ENCODE results near the gene OPRM1.

The OPRM1 gene

DNA sequence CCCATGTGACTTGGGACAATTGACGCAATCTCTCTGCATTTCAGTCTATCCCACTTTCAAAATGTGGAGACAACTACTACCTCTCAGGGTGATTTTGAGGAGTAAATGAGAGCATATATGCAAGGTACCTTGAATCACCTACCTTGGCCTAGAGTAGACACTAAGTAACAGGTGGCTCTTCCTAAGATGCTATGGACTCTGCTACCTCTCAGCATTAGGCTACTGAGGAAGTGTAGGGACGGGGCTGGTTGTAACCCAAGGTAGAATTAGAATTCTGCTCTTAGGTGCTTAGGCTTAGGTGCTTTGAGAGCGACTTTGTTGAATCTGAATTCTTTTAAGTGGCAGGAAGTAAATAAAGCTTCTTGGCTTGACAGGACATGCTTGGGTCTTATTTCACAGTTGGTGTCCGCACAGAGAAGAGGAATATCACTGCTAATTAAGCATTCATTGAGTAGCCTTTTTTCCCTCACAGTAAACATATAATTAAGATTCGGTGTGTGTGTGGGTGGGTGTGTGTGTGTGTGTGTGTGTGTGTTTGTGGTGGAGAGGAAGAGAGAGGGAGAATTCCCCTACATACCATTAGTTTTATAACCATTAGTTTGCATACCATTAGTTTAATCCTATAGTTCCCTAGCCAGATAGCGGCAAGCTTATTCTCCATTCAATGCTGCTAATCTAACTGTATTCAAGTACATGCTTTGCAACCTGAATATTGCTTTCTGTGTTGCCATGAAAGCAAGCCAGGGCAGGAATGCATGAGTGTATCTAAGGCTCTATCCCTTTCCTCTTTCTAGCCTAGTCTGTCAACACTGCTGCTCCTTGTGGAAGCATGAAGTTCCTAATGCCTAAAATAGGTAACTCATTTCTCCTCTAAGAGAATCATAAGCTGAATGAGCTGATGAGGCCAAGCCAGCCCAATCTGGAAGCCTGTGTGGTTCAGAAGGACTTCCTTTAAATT lies 205.0 kb downstream of the OPRM1 start:
- no peak for DNase-seq

DNA sequence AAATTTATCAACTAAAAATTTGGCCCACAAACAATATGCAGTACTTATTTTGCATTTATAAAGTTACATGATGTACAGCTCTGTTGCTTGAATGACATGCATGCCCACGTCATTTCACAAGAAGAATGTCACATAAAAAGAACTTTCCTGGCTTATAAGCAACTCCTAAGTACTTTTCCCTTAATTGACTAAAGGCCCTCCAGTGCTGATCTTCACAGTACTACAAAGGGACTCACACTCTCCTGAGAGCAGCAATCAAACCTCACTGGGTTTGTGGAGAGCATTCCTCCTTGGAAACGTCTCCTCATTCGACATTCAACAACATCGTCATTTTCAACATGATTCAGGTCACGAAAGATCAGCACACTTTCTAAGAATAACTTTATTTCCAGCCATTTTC lies 206.5 kb downstream of the OPRM1 start:
- DNase-seq: no peak

DNA sequence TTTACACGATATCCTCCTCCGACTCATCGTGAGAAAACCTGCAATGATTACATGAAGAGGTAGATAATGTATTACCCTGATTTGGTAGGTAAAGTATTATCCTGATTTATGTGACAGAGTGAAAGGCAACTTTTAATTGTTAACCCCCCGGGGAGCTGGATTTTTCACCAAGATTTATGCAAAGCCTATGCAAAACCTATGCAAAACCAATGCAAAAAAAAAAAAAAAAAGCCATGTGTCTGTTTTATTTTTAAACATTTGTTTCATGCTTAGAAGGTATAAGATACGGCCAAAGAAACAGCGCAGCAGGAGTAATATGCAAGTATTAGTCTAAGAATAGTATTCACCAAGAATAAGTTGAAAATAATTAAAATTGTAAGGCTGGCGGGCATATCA lies 207.7 kb downstream of the OPRM1 start:
- DNase-seq: no peak

DNA sequence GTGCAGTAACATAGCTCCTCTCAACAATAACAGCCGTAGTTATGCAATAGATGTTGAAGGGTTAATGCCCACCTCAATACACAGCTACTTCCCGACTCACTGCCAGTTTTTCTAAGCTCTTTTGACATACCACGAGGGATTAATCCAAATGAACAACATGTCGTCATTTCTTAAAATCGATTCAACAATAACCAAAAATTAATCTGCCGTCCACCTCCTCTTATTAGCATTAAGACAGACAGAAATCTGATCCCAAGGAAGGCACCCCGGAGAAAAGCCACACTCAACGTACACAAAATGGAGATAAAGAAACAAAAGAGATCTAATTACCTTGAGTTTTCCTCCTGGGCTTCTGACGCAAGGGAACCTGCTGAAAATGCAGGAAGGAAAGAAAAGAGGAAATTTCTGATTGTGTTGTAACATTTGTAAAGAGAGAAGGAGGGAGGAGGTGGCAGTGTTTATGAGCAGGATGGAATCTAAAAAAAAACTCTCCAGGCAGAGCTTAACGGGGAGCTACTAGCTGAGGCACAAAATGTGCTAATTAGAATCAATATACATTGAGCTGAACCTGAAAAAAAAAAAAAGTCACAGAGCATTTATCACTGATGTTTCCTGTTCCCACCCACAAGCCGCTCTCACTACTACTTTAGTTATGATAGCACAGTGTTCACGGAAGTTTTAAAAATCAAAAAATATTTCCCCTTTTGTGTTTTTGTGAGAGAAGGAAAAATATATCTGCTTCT lies 208.2 kb downstream of the OPRM1 start:
- DNase-seq: no peak

DNA sequence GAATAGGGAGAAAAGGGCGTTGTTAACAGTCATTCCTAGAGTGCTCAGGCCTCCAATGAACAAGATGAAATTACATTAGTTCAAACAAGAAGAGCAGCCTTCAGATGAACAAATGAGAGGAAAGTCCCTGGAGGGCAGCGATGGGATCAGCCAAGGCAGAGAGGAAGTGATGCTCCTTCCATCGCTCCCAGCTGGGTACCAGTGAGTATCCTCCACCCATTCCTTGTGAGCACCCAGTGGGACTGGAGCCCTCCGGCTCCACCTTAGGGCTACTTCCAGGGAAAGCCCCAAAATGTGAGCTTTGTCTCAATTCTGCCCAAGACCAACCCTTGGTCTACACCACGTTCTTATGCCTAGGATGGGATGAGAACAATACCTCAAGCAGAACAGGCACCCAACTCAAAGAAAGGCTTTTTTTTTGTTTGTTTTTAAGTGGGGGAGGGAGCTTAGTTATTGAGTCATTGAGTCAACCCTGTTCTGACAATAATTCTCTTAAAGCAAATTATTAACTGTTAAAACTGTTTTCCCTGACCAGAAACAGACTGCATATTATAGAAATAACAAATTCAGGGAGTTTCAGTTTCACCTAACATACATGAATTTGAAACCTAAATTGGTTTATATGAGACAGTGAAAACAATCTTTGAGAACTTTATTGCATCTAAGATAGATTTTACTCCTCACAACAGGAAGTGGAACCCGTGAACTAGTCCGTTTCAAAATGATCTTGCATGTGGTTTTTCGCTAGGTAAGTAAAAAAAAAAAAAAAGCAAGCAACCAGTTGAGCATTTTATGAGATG lies 210.7 kb downstream of the OPRM1 start:
- DNase-seq: no peak

DNA sequence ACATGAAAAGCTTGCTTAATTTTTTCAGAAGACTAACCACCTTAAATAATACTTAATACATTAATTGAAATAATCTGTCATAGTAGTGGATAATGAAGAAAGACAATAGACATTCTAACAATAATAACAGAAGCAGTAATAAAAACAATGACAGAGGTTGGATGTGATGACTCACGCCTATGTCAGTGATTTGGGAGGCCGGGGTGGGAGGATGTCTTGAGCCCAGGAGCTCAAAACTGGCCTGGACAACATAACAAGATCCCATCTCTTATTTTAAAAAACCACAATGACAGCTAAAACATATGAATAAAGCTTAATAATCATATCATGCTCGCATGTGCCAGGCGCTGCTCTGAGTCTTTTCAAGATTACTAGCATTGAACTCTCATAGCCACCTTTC lies 212.1 kb downstream of the OPRM1 start:
- no peak for DNase-seq

DNA sequence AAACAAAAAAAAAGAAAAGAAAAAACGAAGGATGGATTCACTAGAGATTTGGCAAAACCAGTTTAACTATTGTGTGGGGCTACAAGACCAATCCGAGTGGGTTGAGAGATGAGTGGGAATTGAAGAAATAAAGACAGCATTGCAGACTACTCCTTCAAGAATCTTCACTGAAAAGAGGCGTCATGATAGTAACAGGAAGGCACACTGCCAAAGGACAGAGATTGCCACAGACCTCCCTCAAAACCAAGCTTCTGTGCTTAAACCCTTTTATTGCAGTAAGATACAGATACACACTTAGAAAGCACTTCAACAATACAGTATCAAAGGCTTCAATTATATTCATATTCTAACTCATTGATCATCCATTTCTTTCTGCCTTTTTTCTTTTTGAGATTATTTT lies 213.6 kb downstream of the OPRM1 start:
- DNase-seq: no peak

DNA sequence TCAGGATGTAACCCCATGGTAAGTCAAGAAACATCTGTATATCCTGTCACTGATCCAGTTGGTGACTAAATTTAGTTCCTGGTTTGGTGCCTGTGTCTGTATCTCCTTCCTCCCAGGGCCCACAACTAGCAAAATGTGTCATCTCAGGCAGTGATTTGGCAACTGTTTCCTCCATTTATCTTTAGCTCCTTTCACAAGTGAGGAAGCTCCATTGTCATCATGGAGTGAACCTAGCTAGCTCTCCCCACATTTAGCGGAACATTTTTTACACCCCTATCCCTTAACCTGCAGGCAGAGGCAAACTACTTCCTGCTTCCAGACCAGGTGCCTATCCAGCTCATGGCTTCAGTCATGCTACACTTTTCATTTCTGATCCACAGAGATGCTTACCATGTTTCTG lies 218.0 kb downstream of the OPRM1 start:
- no peak for DNase-seq

DNA sequence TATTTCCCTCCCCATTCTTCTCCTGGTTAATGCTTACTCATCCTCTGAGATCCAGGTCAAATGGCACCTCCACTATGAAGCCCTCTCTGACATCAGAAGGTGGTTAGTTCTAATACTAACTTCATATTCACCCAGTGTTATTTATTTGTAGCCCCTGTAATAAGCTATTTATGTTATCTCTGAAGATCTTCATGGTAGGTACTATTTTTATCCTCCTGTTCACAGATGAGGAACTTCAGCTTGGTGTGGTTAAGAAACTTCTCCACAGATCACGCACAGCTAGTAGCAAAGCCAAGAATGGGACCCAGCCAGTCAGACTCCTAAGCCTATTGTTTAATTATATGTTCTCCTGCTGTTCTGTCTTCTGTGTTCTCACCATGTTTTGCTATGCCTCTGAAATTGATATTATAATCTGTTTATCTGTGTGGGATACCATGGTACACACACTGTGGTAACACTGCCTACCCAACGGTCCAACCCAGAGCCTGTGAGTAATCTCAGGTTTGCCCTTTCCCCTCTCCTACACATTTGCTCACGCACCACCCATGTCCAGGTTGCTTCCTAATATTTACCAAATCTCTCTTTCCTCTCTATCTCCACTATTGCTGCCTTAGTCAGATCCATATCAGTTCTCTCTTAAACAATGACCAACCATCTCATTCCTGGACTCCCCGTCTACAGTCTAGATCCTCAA lies 219.2 kb downstream of the OPRM1 start:
- DNase-seq: no peak

GRCh38 chr6:154261688-154262397 lies 222.8 kb downstream of the OPRM1 start:
- DNase-seq: no peak

- no peak for DNase-seq
These were observed 227.6 kb downstream of the OPRM1 start for GRCh38 chr6:154266560-154267099.

DNA sequence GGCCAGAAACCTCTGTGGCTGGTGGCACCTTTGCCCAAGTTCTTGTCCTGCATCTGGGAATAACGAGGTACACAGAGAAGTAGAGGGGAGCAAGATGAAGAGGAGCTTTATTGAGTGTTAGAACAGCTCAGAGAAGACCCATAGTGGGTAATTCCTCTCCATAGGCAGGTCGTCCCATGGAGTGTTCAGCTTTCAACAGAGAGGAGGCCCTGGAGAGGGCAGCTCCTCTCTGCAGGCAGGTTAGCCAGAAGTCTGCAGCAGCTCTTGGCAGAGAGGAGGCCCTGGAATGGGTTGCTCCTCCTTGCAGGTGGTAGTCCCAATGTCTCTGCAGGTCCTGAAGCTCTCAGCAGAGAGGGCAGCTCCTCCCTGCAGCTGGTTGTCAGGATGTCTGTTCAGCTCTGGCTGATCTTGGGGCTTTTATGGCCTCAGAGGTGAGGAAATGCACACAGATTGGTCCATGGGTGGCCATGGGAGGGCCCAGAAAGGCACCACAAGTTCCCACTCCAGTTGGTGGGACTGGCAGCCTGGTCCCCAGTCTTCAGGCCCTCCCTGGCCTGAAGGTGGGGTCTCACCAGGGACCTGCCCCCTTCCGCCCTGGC lies 228.6 kb downstream of the OPRM1 start:
- DNase-seq: no peak

DNA sequence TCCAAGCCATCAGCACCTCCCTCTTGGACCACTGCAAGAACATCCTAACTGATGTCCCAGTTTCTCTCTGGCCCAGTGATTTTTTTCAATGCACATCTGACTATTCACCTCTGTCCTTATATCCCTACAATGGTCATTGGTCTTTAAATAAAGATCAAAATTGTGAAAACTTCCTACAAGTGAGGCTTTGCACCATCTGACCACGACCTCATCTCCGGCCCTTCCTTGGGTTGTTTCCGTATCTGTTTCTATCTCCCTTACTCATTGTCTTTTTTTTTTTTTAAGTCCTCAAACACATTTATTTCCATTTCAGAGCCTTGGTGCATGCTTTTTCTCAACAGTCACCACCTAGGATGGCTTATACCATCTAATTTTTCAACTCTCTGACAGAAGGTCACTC lies 229.4 kb downstream of the OPRM1 start:
- DNase-seq: no peak

DNA sequence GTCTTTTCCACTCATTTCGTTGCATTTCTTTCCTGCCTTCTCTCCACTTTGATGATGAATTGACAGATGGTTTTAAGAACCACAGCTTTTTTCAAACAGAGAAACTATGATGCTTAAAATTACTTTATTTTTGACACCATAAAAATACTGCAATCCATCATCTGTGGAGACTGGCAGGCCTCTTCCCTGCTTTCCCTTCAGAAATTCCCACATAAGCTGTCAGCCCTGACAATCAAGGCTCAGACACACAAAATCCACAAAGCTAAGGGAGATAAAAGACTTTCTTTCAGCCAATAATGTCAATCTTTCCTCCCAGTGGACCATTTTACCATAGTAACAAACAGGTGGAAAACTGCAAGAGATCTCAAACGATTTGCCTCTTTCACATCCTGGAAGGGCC lies 235.1 kb downstream of the OPRM1 start:
- DNase-seq: no peak

- peak; percentile 41 for DNase-seq
These were observed 238.0 kb downstream of the OPRM1 start for GRCh38 chr6:154276810-154277628.

DNA sequence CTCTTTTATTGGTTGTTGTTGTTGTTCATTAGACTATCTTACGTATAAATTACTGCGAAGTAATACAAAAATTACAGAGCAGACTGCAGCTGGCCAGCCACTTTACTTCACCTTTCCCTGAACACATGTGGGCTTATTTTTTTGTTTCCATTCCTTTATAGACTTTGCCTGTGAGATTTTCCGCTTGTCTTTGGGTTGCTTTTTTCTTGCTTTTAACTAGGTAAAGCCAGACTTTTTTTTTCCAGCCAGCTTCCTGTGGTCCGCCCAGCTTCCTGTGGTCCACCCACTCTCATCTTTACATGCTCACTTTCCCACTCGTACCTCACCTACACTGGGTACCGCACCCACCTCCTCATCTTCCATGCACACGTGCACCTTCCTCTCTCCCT lies 238.6 kb downstream of the OPRM1 start:
- no peak for DNase-seq

GRCh38 chr6:154280521-154280920 lies 241.5 kb downstream of the OPRM1 start:
- DNase-seq: no peak

GRCh38 chr6:154284313-154284853 lies 245.3 kb downstream of the OPRM1 start:
- DNase-seq: no peak

- DNase-seq: no peak
These were observed 246.8 kb downstream of the OPRM1 start for GRCh38 chr6:154285826-154286225.

Measured in HCEC 1CT (cell line).